ENCODE measurements around the gene PPIE.
A peak's percentile ranks its signal among the peaks of the same experiment; 100 is the strongest.

PPIE gene

GRCh38 chr1:39738622-39739366 lies at the start of gene PPIE:
PPIE (plus strand) TSS chr1:39738882; CDS start chr1:39738901, 19 bp downstream.
- peak; percentile 92 for DNase-seq

DNA sequence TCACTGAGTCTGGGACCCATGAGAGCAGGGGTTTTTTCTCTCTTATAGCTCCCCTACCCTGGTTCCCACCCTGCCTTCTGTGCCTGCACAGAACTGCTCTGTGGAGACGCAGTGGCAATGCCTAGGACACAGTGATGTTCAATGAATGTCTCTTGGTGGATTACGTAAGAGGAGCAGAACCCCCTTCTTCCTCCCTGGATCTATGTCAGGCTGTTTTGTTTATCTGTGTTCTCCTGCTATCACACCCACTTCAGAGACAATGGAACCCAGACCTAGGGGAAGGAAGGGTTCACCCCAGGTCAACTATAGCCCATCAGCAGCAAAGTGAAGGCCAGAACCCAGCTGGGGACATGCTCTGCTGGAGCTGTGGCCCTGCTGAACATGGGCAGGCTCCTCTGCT lies 49.5 kb upstream of the PPIE start:
- DNase-seq: no peak

- DNase-seq: no peak
Observed at GRCh38 chr1:39689635-39690034, 49.0 kb upstream of the PPIE start.

- DNase-seq: no peak
Observed at GRCh38 chr1:39690225-39690624, 48.5 kb upstream of the PPIE start.

DNA sequence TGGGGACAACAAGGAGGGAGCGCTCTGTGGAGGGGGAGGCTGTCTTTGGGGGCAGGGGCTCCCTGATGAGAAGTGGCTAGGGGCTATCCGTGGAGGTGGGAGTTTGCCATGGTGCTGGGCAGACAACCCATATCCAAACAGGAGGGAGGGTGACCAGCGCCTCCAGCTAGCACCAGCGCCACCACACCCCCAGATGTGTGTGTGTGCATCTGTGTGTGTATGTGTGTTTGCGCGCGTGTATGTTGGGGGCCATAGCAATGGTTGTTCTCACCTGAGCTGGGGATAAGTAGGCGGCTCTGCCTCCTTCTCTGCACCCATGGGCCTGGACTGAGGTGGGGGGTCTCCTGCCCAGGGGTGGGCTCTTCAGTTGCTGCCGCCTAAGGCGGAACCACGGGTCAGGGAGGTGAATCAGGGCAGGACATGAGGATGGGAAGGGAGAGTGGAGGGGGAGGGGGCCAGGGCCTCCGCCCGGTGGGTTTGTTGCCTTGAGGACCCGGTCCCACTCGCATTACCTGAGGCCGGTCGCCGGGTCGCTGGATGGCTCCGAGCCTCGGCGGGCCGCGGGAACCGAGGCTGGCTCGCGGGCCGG lies 47.8 kb upstream of the PPIE start:
- no peak for DNase-seq

DNA sequence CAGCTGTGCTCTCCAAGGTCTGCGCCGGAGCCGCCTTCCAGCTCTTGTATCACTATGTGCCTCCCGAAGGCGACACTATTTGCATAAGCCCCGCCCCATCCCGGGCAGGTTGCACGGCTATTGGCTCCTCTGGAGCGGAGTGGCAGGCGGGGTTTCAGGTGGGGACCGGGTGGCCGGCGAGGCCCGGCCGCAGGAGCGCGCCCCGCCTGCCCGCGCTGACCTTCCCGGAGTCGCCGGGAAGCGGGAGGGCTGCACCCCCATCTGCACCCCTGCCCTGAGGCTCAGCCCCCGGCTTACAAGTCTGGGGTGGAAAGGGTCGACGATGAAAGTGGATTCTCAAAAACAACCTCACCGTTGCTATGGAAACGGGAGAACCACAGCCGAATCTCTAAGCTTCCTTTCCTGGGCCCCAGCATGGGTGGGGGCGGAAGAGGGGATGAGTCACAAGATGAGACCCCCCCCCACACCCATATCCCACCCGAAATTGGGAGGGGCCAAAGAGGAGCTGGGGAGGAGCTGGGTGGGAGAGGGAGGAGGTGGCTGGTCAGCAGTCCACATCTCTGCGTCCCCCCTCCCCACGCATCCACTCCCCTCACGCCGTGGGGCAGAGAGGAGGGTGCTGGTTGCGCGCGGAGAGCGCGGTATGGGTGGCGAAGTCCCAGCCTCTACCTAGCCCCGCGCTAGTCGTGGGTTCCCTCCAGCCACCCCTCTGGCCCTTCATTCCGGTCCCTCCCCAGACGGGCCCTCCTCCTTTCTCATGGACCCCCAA lies 47.1 kb upstream of the PPIE start, which contains the start of gene HPCAL4:
HPCAL4 (minus strand) TSS at position 51 of the 769 bp plus-strand sequence. CDS start 6,830 bp downstream, outside the sequence.
- DNase-seq: peak; percentile 92

DNA sequence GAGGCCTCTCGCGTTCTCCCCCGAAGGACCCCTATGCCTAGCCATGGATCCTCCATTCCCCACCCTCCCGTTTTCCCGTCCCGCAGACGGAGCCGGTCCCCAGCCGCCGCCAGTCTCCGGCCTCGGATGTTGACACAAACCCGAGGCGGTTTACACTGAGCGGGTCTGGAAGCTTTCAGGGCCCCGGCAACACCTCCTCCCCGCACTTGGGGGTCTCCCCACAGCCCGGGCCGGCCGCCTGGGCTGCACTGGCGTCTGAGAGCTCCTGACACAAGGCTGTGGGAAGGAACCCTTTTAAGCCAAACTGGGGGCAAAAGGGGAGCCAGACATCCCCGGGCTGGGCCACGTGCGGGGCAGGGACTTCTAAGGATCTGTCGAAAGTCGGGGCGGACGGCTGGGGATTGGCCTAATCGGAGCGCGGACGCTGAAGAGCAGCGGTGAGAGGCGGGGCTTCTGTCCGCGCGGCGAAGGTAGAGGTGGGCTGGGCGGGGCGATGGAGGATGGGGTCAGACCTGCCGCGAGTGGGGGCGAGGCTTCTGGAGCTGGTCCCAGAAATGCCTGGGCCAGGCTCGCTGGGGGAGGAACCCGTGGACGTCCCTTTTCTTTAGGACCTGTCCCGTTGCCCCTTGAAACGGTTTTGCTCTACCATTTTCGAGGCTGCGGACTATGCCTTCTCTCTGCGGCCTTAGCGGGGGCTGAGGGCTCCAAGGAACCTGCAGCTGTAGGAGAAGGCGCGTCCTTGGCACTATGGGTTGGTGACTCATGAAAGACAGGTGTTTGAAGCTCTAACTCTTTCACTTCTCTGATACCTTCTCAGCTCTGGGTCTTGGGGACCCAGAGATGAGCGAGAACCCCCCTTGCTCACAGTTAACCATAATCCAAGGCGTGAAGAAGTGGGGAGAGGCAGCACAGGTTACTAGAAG lies 46.3 kb upstream of the PPIE start:
- DNase-seq: peak; percentile 21

DNA sequence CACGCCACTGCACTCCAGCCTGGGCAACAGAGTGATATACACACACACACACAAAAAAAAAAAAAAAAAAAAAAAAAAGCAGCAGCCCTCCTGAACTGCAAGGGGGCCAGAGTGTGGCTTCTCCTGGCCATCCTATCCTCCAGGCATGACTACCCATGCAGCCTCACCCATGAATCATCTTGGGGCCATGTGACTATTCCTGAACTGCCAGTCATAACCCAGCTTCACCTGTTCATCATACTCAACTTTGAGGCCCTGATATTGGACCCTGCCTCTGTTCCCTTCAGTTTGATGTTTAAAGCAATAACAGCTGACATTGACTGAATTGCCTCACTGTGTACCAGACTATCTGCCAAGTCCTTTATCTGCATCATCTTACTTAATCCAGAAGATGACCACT lies 44.7 kb upstream of the PPIE start:
- DNase-seq: no peak

DNA sequence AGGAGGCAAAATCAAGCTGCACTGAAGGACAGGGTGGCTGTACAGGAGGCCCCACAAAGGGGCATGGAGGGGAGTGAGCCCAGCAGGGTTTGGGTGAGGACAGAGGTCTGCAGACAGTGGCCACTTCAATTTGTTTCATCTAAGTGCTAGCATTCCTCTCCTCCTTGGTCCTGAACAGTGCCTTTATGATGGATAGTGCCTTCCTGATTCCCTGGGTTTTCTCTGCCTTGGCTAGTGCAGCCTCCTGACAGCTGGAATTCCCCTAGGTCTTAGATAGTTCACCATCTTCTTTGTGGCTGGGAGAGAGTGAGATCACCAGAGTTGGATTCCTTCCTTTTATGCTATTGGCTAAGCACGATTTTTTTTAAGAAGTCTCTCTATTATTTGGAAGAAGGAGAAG lies 43.7 kb upstream of the PPIE start:
- DNase-seq: no peak

GRCh38 chr1:39696448-39696847 lies 42.2 kb upstream of the PPIE start:
- DNase-seq: no peak

DNA sequence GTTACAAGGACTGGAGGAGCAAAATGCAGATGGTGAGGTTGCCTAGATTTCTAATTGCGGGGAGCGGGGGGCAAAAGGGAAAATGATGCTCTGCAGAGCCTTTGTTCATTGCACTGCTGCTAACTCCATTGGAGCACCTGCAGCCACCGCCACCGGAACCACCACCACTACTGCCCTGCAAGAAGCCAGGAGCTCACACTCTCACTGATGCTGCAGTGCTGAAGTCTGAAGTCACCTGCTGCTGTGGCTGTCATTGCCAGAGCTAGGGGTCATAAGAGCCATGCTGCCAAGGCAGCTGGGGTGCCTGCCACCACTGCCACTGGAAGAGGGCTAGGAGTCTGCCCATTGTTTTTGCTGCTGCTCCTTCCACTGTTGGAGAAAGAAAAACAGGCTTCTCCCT lies 40.1 kb upstream of the PPIE start:
- no peak for DNase-seq

GRCh38 chr1:39699419-39699818 lies 39.3 kb upstream of the PPIE start:
- DNase-seq: no peak

GRCh38 chr1:39700348-39700747 lies 38.3 kb upstream of the PPIE start:
- no peak for DNase-seq

DNA sequence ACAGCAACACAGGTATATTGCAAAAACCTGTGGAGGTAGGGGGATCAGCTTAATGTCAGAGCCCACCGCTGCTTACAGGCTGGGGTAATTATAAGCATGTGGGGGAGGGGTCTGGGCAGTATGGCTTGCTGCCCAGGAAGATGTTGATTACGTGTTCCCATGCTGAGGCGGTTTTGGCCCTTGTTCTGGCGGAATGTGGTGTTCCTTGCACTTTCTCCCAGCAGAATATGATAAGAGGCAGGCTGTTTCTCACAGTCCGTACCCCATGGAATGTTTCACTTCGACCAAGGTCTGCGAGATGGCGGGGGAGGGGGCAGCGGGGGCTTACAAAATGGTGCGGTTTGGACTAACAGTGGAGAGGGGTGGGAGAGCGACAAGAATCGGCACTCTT lies 37.6 kb upstream of the PPIE start:
- no peak for DNase-seq

- DNase-seq: no peak
Observed at GRCh38 chr1:39704757-39705156, 33.9 kb upstream of the PPIE start.

GRCh38 chr1:39707506-39707905 lies 31.2 kb upstream of the PPIE start:
- no peak for DNase-seq

DNA sequence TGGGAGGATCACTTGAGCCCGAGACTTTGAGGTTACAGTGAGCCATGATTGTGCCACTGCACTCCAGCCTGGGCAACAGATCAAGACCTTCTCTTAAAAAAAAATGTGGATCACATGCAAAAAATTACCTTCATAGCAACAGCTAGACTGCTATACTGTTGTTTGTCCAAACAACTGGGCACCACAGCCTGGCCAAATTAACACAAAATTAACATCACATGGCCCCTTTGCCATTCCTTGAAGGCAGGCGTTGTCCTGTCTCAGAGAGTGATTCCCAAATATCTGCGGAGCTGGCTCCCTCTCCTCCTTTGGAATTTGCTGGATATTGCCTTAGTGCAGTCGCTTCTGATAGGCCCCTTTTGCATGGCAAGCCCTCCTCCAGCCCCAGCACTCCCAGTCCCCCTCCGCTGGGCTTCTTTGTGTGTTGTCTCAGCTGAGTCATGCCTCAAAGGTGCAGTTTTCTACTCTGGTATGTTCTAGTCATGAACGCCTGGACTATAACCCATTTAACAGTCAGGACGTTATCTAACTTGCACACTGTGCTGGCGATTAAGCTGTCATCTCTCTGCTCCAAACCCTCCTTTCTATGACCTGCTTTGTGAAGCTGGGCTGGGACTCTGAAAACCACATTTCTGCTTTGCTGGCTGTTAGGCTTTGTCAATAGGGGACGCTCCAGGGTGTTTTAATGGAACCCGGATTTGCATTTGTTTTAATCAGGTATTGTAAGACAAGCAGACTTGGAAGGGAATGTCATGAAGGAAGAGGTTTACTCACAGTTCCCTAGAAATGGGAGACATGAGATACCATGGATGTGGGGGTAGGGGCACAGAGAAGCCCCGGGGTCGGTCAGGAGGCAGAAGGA lies 27.3 kb upstream of the PPIE start:
- DNase-seq: no peak

DNA sequence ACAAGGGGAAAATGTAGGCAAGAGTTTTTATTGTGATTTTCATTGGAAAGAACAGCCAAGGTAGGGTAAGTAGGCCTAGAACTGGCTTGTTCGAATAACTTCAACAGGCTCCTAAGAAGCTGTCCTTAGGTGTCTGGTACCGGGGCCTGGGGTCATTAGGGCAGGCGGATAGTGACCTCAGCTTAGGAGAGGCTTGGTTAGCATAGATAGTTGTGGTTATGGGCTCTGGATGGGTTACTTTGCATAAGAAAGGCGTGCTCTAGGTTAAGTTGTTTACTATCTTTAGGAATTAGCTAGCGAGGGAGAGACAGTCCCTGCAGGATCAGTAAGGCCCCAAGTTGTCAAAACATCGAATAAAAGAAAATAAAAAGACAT lies 26.7 kb upstream of the PPIE start:
- DNase-seq: no peak

- no peak for DNase-seq
Observed at GRCh38 chr1:39713557-39713956, 25.1 kb upstream of the PPIE start.

DNA sequence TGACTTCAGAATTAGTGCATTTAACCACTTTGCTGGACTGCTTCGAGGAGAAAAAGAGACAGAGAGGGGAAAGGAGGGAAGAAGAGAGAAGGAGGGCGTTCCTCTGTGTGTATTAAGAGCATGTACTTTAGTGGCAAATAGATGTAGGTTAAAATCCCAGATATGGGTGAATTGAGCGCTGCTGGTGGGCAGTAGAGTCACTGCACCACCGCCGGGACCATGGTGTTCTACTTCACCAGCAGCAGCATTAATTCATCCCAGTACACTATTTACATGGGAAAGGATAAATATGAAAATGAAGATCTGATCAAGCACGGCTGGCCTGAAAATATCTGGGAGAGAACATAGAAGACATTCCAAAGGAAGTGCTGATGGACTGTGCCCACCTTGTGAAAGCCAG lies 20.9 kb upstream of the PPIE start:
- DNase-seq: no peak

DNA sequence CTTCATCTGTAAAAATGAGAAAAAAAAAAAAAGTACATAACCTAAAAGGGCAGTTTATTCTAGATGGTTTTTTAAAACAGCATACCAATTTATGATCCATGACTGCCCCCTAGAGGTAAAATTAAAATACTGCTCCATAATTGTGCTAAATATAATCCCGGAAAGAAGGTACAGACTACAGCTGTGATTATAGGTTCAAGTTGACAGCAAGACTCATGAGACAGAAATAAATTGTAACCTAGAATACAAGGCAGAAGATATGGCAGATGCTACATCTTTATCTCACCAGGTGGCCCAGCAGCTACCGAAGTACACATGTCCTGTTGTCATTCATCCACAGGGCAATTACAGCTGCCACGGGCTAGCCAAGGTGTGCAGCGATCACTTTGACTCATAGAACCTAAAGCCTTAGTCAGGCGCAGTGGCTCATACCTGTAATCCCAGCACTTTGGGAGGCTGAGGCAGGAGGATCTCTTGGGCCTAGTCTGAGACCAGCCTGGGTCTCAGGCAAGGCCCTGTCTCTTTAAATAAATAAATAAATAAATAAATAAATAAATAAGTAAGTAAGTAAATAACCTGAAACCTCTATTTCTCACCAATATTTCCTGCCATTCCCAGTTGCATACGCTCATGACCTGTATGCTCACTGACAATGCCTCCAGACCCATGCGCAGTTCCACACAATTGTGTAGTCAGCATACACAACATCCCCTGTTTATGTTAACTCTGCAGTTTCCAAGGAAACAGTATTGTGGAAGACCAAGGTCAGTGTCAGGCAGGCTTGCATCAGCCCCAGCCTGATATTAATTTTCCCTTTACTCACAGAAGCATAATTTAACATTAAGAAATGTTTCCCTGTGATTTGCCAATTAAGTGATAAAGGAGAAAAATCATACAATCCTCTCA lies 18.3 kb upstream of the PPIE start:
- no peak for DNase-seq

All from CD4-positive, alpha-beta T cell treated with Interferon gamma for 1 hour (primary cell).